HFF-Myc (cell line): ENCODE results near the gene UHMK1.
A peak's percentile ranks its signal among the peaks of the same experiment; 100 is the strongest.
"Not testable (repeated sequence)": the region's sequence is repeated elsewhere in the genome, so short reads cannot be mapped to it uniquely, and the experiment has no call there.

ENCODE experiments used
- DNase-seq: peaks from one replicate; pipeline ENCODE4 v3.0.0-alpha.2; 2011; ENCODE audit warnings: low read depth; ENCODE audit errors: extremely low read depth
- H3K4me3 ChIP-seq: replicated peaks from 2 replicates; pipeline ENCODE4 v1.5.1; 2011; ENCODE audit warnings: low read depth, mild to moderate bottlenecking, control low read depth, low read length
- CTCF ChIP-seq: IDR thresholded peaks from 2 replicates; pipeline ENCODE4 v1.5.1; 2012; ENCODE audit warnings: mild to moderate bottlenecking, low read depth, low read length, control low read depth; ENCODE audit errors: missing control alignments

The UHMK1 gene

GRCh38 chr1:162497723-162498495 lies at the start of gene UHMK1:
TSS of gene UHMK1 (plus strand) at chr1:162497818. CDS start at chr1:162498001, 183 bp downstream.
- H3K4me3 ChIP-seq, result peak within 1 kb of the TSS; percentile 70
- no peak for TF ChIP-seq CTCF
- DNase-seq, result peak; percentile 65

DNA sequence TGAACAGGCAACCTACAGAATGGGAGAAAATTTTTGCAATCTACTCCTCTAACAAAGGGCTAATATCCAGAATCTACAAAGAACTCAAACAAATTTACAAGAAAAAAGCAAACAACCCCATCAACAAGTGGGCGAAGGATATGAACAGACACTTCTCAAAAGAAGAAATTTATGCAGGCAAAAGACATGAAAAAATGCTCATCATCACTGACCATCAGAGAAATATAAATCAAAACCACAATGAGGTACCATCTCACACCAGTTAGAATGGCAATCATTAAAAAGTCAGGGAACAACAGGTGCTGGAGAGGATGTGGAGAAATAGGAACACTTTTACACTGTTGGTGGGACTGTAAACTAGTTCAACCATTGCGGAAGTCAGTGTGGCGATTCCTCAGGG lies 43.3 kb upstream of the UHMK1 start:
- not testable (repeated sequence) for DNase-seq, H3K4me3 ChIP-seq

DNA sequence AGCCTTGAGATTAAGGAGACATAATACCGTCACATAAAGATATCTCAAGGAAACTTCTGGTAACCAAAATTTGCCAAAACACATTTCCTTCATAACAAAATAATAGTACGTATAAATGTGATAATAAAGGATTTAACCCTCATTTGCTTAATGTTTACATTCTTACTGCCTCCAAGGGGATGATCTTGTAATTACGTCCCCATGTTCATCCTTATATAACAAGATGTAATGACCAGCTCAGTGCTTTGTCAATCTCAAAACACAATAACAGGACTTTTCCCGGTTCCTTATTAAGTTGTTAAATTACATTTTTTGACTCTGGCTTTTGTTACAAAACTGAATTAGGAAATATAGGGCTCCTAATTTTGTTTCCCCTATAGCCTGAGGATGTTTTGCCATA lies 41.3 kb upstream of the UHMK1 start:
- H3K4me3 ChIP-seq, result no peak overlapping the region
- no peak for DNase-seq
- TF ChIP-seq CTCF, result no peak

DNA sequence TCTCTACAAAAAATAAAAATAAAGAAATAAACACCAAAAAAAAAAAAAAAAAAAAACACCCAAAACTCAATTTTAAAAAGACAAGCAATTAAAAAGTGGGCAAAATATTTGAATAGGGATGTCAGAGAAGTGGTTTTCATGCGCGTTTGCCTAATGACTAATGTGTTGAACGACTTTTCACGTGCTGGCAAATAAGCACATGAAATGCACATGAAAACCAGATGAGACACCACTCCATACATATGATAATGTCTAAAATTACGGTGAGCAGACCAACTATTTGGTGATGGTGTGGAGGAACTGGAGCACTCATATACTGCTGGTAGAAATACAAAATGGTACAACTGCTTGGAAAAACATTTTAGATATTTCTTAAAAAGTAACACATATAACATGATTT lies 39.4 kb upstream of the UHMK1 start:
- DNase-seq, result no peak
- no peak for TF ChIP-seq CTCF

DNA sequence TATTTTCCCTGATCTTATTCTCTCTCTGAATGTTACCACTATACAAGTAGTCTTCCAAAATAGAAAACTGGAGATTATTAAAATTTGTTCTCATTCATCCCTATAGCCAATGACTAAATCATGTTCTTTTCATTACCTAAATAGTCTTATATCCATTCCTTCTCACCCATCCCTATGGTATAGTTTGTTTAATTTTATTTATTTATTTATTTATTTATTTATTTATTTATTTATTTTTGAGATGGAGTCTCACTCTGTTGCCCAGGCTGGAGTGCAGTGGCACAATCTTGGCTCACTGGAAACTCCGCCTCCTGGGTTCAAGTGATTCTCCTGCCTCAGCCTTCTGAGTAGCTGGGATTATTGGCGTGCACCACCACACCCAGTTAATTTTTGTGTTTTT lies 35.2 kb upstream of the UHMK1 start:
- DNase-seq, result not testable (repeated sequence)

More for the DNA sequence above, 39.4 kb upstream of the UHMK1 start:
- no peak overlapping the region for H3K4me3 ChIP-seq

GRCh38 chr1:162463021-162463420 lies 34.6 kb upstream of the UHMK1 start:
- DNase-seq, result no peak
- no peak overlapping the region for H3K4me3 ChIP-seq
- TF ChIP-seq CTCF, result no peak

More for the DNA sequence above, 35.2 kb upstream of the UHMK1 start:
- H3K4me3 ChIP-seq, result not testable (repeated sequence)

GRCh38 chr1:162466797-162467196 lies 30.8 kb upstream of the UHMK1 start:
- TF ChIP-seq CTCF, result no peak
- no peak overlapping the region for H3K4me3 ChIP-seq
- DNase-seq, result no peak

- TF ChIP-seq CTCF, result no peak
- DNase-seq, result no peak
- no peak overlapping the region for H3K4me3 ChIP-seq
Measured at GRCh38 chr1:162470216-162470615, 27.4 kb upstream of the UHMK1 start.
